Parathyroid adenoma (tissue), 2 donors: Measurements from ENCODE around the gene SMIM28.

Experiments
- H2AFZ ChIP-seq: fragments of 300-600 bp; sonication (generic); one replicate; pipeline ENCODE4 v1.7.0; 2017; ENCODE audit warnings: antibody characterized with exemption, mild to moderate bottlenecking
- H3K27ac ChIP-seq: fragments of 300-600 bp; sonication (generic); one replicate; pipeline ENCODE4 v1.7.0; 2017
- H3K27me3 ChIP-seq: fragments of 300-600 bp; sonication (generic); one replicate; pipeline ENCODE4 v1.7.0; 2017; ENCODE audit warnings: low read length; ENCODE audit not compliant: control insufficient read depth, insufficient read depth
- H3K36me3 ChIP-seq: fragments of 300-600 bp; sonication (generic); one replicate; pipeline ENCODE4 v1.7.0; 2017; ENCODE audit warnings: low read length; ENCODE audit not compliant: control insufficient read depth, insufficient read depth
- H3K4me1 ChIP-seq: fragments of 300-600 bp; sonication (generic); one replicate; pipeline ENCODE4 v1.7.0; 2017; ENCODE audit warnings: control low read depth
- H3K4me2 ChIP-seq: fragments of 300-600 bp; sonication (generic); one replicate; pipeline ENCODE4 v1.7.0; 2017; ENCODE audit warnings: low read length
- H3K4me3 ChIP-seq: fragments of 300-600 bp; sonication (generic); one replicate; pipeline ENCODE4 v1.7.0; 2017; ENCODE audit warnings: low read depth, low read length
- H3K79me2 ChIP-seq: fragments of 300-600 bp; sonication (generic); one replicate; pipeline ENCODE4 v1.7.0; 2017; ENCODE audit warnings: control low read depth
- H3K9ac ChIP-seq: fragments of 300-600 bp; sonication (generic); one replicate; pipeline ENCODE4 v1.7.0; 2017; ENCODE audit warnings: mild to moderate bottlenecking
- H3K9me3 ChIP-seq: fragments of 300-600 bp; sonication (generic); one replicate; pipeline ENCODE4 v1.7.0; 2017; ENCODE audit warnings: low read length; ENCODE audit not compliant: control insufficient read depth
- TF ChIP-seq, protein P1 (sequence below): fragments of 300-600 bp; sonication (generic); IDR thresholded peaks from one replicate; pipeline ENCODE4 v1.7.0; 2017; ENCODE audit warnings: antibody characterized with exemption, mild to moderate bottlenecking
- donor health status: primary hyperparathyroidism.

Gene SMIM28

DNA sequence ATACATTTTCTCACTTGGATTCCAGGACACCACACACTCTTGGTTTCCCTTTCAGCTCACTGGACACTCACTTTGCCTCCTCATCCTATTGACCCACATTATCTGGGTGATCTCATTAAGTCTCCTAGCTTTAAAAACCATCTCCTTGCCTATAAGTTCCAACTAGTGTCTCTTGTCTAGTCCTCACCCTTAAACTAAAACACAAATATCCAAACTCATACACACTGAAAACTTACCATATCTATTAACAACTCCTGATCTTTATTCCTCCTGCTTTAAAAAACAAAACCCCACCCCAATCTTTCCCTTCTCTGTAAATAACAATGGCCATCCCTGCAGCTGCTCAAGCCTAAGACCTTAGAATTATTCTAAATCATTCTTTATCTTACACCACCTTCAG, 3.5 kb upstream of the SMIM28 start:
- TF ChIP-seq, protein P1, sequence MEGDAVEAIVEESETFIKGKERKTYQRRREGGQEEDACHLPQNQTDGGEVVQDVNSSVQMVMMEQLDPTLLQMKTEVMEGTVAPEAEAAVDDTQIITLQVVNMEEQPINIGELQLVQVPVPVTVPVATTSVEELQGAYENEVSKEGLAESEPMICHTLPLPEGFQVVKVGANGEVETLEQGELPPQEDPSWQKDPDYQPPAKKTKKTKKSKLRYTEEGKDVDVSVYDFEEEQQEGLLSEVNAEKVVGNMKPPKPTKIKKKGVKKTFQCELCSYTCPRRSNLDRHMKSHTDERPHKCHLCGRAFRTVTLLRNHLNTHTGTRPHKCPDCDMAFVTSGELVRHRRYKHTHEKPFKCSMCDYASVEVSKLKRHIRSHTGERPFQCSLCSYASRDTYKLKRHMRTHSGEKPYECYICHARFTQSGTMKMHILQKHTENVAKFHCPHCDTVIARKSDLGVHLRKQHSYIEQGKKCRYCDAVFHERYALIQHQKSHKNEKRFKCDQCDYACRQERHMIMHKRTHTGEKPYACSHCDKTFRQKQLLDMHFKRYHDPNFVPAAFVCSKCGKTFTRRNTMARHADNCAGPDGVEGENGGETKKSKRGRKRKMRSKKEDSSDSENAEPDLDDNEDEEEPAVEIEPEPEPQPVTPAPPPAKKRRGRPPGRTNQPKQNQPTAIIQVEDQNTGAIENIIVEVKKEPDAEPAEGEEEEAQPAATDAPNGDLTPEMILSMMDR: no peak
- no peak overlapping the region for H3K27ac ChIP-seq
- peak overlapping the region; percentile 2 for H2AFZ ChIP-seq
- no peaks in the 10 kb centered on the region for H3K36me3 ChIP-seq
- no peaks in the 10 kb centered on the region for H3K27me3 ChIP-seq
- H3K9ac ChIP-seq: no peak overlapping the region
- no peaks in the 10 kb centered on the region for H3K9me3 ChIP-seq
- no peak overlapping the region for H3K4me2 ChIP-seq
- H3K4me1 ChIP-seq: peaks cover 21% of the 10 kb centered on the region
- no peaks in the 10 kb centered on the region for H3K79me2 ChIP-seq
- H3K4me3 ChIP-seq: no peak overlapping the region

DNA sequence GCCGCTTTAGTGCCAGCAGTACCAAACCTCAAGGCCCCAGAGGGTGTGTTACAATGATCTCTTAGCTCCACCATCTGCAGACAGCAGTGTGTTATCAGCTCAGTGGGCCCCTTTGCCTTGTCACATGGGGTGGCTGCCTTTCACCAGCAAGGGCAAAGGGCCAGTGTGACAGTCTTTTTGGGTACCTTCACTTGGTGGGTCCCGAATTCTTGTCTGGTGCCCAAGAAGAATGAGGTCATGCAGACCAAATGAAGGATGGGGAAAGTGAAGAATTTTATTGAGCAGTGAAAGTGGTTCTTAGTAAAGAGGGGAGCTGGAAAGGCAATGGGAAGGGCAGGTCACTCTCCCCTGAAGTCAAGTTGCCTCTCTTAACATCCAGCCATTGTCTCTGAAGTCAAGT, 2.9 kb upstream of the SMIM28 start:
- Histone ChIP-seq H2AFZ (peak overlapping the region; percentile 2), H3K9ac (no peak overlapping the region), H3K4me1 (peaks cover 23% of the 10 kb centered on the region), H3K9me3 (no peaks in the 10 kb centered on the region), H3K4me3 (no peak overlapping the region), H3K27me3 (no peaks in the 10 kb centered on the region), H3K79me2 (no peaks in the 10 kb centered on the region), H3K36me3 (no peaks in the 10 kb centered on the region), H3K4me2 (no peak overlapping the region), H3K27ac (no peak overlapping the region)
- TF ChIP-seq, protein P1: no peak

GRCh38 chr6:138377042-138377441, 663 bp upstream of the SMIM28 start:
- H3K9ac ChIP-seq: no peak overlapping the region
- H2AFZ ChIP-seq: no peak overlapping the region
- no peaks in the 10 kb centered on the region for H3K9me3 ChIP-seq
- no peaks in the 10 kb centered on the region for H3K36me3 ChIP-seq
- no peaks in the 10 kb centered on the region for H3K27me3 ChIP-seq
- H3K4me3 ChIP-seq: no peak overlapping the region
- H3K79me2 ChIP-seq: no peaks in the 10 kb centered on the region
- peak overlapping the region; percentile 69 for H3K27ac ChIP-seq
- no peak overlapping the region for H3K4me2 ChIP-seq
- peaks cover 17% of the 10 kb centered on the region for H3K4me1 ChIP-seq
- TF ChIP-seq, protein P1: no peak

GRCh38 chr6:138378463-138378862, 758 bp downstream of the SMIM28 start:
- H3K27ac ChIP-seq: peak overlapping the region; percentile 69
- no peaks in the 10 kb centered on the region for H3K27me3 ChIP-seq
- no peak overlapping the region for H3K4me3 ChIP-seq
- no peak overlapping the region for H3K9ac ChIP-seq
- H3K4me2 ChIP-seq: peak overlapping the region; percentile 36
- H3K36me3 ChIP-seq: no peaks in the 10 kb centered on the region
- TF ChIP-seq, protein P1: no peak
- H2AFZ ChIP-seq: peak overlapping the region; percentile 44
- H3K79me2 ChIP-seq: no peaks in the 10 kb centered on the region
- H3K4me1 ChIP-seq: peaks cover 19% of the 10 kb centered on the region
- H3K9me3 ChIP-seq: no peaks in the 10 kb centered on the region

DNA sequence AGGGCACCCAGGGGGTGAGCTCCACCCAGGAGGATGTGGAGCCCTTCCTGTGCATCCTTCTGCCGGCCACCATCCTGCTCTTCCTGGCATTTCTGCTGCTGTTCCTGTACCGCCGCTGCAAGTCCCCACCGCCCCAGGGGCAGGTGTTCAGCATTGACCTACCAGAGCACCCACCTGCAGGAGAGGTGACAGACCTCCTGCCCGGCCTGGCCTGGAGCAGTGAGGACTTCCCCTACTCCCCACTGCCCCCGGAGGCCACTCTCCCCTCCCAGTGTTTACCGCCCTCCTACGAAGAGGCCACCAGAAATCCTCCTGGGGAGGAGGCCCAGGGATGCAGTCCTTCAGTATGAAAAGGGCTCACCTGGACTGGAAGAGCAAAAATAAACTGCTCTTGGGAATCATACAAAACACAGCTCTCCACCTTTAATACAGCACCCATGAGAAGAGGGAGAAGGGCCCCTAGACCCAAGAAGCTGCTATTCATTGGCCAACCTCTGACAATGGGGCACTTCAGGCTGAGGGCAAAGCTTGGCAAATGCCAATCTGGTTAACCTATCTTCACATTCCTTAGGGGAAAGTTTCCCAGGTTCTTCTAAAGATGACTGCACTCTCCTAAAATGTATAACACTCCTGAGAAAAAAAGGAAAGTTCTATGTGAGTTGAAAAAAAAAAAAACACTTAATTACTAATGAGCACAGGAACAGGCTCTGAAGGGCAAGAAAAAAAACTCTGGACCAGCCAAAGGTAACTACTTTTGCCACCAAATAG, 5.0 kb downstream of the SMIM28 start:
- H2AFZ ChIP-seq: no peak overlapping the region
- H3K4me2 ChIP-seq: no peak overlapping the region
- no peak overlapping the region for H3K27ac ChIP-seq
- H3K27me3 ChIP-seq: no peaks in the 10 kb centered on the region
- H3K79me2 ChIP-seq: no peaks in the 10 kb centered on the region
- no peaks in the 10 kb centered on the region for H3K36me3 ChIP-seq
- no peaks in the 10 kb centered on the region for H3K9me3 ChIP-seq
- H3K4me3 ChIP-seq: no peak overlapping the region
- no peak overlapping the region for H3K9ac ChIP-seq
- TF ChIP-seq, protein P1: no peak
- peaks cover 11% of the 10 kb centered on the region for H3K4me1 ChIP-seq
